OCI-M2 (cell line): Measurements from ENCODE around the gene PNMA6A.
"Not testable (repeated sequence)": the region's sequence is repeated elsewhere in the genome, so short reads cannot be mapped to it uniquely, and the experiment has no call there.

Source experiments
- DNase-seq: peaks from one replicate; lab custom pipeline; 2025; ENCODE audit not compliant: unreplicated experiment; lab: John Stamatoyannopoulos, UW

PNMA6A gene

GRCh38 chrX:153074935-153075334 lies 2.7 kb downstream of the PNMA6A start:
- DNase-seq = no peak

- DNase-seq = no peak
Observed at GRCh38 chrX:153075366-153075765, 3.1 kb downstream of the PNMA6A start.

- not testable (repeated sequence) for DNase-seq
Observed at GRCh38 chrX:153077437-153078135, 5.3 kb downstream of the PNMA6A start.

GRCh38 chrX:153083238-153083923 lies 11.1 kb downstream of the PNMA6A start:
- not testable (repeated sequence) for DNase-seq

- DNase-seq = no peak
Observed at GRCh38 chrX:153102418-153102817, 30.2 kb downstream of the PNMA6A start.

GRCh38 chrX:153104959-153105358 lies 32.7 kb downstream of the PNMA6A start:
- not testable (repeated sequence) for DNase-seq

GRCh38 chrX:153106092-153106801 lies 34.0 kb downstream of the PNMA6A start:
- DNase-seq = not testable (repeated sequence)

GRCh38 chrX:153110735-153111134 lies 38.5 kb downstream of the PNMA6A start:
- not testable (repeated sequence) for DNase-seq

GRCh38 chrX:153113851-153114250 lies 41.6 kb downstream of the PNMA6A start:
- not testable (repeated sequence) for DNase-seq

- not testable (repeated sequence) for DNase-seq
Observed at GRCh38 chrX:153117754-153118153, 45.5 kb downstream of the PNMA6A start.

GRCh38 chrX:153120230-153120629 lies 48.0 kb downstream of the PNMA6A start:
- not testable (repeated sequence) for DNase-seq

- DNase-seq = not testable (repeated sequence)
Observed at GRCh38 chrX:153123468-153123867, 51.2 kb downstream of the PNMA6A start.
